ENCODE measurements around the gene RAB11FIP5. TPM values are rescaled to one million over a fixed set of nuclear protein-coding genes. Genes with fewer than 3 reads are reported as not detected.

Gene RAB11FIP5
- total and polyA plus RNA-seq, 8 donors = 10.1 to 17.6 (median 15.2) TPM

- intact Hi-C loops (cut with DNase I) = no loop called here
- no peak for TF ChIP-seq CTCF (IDR thresholded peaks at IDR 0.05)
- H3K27me3 ChIP-seq = no peaks in the 10 kb centered on the region
- DNase-seq (peak in 1 of 6 donors; percentile 18), FAIRE-seq (no peak), ATAC-seq (no peak)
- no peak overlapping the region for H3K27ac ChIP-seq
- peaks cover 0 to 15% (median 0%) of the 10 kb centered on the region in 3 donors for H3K4me1 ChIP-seq
- 96 to 100% methylated on average over 2 of the region's 2 CpGs for WGBS, 2 donors
- no peak overlapping the region for H3K4me3 ChIP-seq
- no peaks in the 10 kb centered on the region for H3K36me3 ChIP-seq
- H3K9me3 ChIP-seq = no peaks in the 10 kb centered on the region
Observed at GRCh38 chr2:73105511-73105971, 7.2 kb downstream of the RAB11FIP5 start.

GRCh38 chr2:73104933-73105332, 7.8 kb downstream of the RAB11FIP5 start:
- Histone ChIP-seq H3K9me3 (no peaks in the 10 kb centered on the region), H3K27me3 (no peaks in the 10 kb centered on the region), H3K4me3 (no peak overlapping the region), H3K4me1 (peaks cover 0 to 9% (median 0%) of the 10 kb centered on the region in 3 donors), H3K27ac (no peak overlapping the region), H3K36me3 (no peaks in the 10 kb centered on the region)
- no peak for TF ChIP-seq CTCF (IDR thresholded peaks at IDR 0.05)
- WGBS, 2 donors = 93 to 94% methylated on average over 3 of the region's 3 CpGs
- ATAC-seq (no peak), FAIRE-seq (no peak), DNase-seq (peak in 1 of 6 donors; percentile 6)
- intact Hi-C loops (cut with DNase I) = no loop called here

- no peaks in the 10 kb centered on the region for H3K9me3 ChIP-seq
- 74 to 77% methylated on average over 2 of the region's 2 CpGs for WGBS, 2 donors
- H3K4me1 ChIP-seq = peaks cover 0 to 9% (median 0%) of the 10 kb centered on the region in 3 donors
- intact Hi-C loops (cut with DNase I) = no loop called here
- DNase-seq (peak in 1 of 6 donors; percentile 39), FAIRE-seq (no peak), ATAC-seq (no peak)
- H3K36me3 ChIP-seq = no peaks in the 10 kb centered on the region
- no peak overlapping the region for H3K4me3 ChIP-seq
- H3K27me3 ChIP-seq = no peaks in the 10 kb centered on the region
- no peak overlapping the region for H3K27ac ChIP-seq
- TF ChIP-seq CTCF (IDR thresholded peaks at IDR 0.05) = no peak
Observed at GRCh38 chr2:73103018-73103542, 9.7 kb downstream of the RAB11FIP5 start.

- no peaks in the 10 kb centered on the region for H3K36me3 ChIP-seq
- no peaks in the 10 kb centered on the region for H3K4me1 ChIP-seq
- WGBS, 2 donors = 85 to 87% methylated on average over 12 of the region's 12 CpGs
- no peaks in the 10 kb centered on the region for H3K9me3 ChIP-seq
- DNase-seq = peak in 1 of 6 donors; percentile 47
- no peaks in the 10 kb centered on the region for H3K27me3 ChIP-seq
- intact Hi-C loops (cut with DNase I) = no loop called here
- no peak overlapping the region for H3K27ac ChIP-seq
- no peak overlapping the region for H3K4me3 ChIP-seq
- ATAC-seq = no peak
- no peak for TF ChIP-seq CTCF (IDR thresholded peaks at IDR 0.05)
- no peak for FAIRE-seq
Observed at GRCh38 chr2:73101626-73102256, 11.0 kb downstream of the RAB11FIP5 start.

GRCh38 chr2:73100956-73101355, 11.8 kb downstream of the RAB11FIP5 start:
- ATAC-seq (no peak), DNase-seq (peak in 1 of 6 donors; percentile 26), FAIRE-seq (no peak)
- no peaks in the 10 kb centered on the region for H3K4me1 ChIP-seq
- H3K9me3 ChIP-seq = no peaks in the 10 kb centered on the region
- intact Hi-C loops (cut with DNase I) = no loop called here
- no peak overlapping the region for H3K27ac ChIP-seq
- no peak overlapping the region for H3K4me3 ChIP-seq
- TF ChIP-seq CTCF (IDR thresholded peaks at IDR 0.05) = no peak
- 90% methylated on average over 4 of the region's 4 CpGs for WGBS, 2 donors
- no peaks in the 10 kb centered on the region for H3K27me3 ChIP-seq
- no peaks in the 10 kb centered on the region for H3K36me3 ChIP-seq

Data from pancreas (tissue), 10 donors.